ENCODE measurements around the gene SIAH2. TPM values are rescaled to one million over a fixed set of nuclear protein-coding genes. Genes with fewer than 3 reads are reported as not detected.

SIAH2 gene
- total RNA-seq, 3 donors from 2014 or later, result 37.4 to 40.3 (median 39.1) TPM

- DNase-seq (ENCODE audit: low spot score in 2 of 2), result no peak
- Histone ChIP-seq H3K4me1 (peaks cover 2 to 5% of the 10 kb centered on the region in 2 donors), H3K36me3 (no peaks in the 10 kb centered on the region), H3K9me3 (no peaks in the 10 kb centered on the region), H3K4me3 (no peak overlapping the region), H3K27ac (peak overlapping the region; percentile 9 to 50), H3K27me3 (no peaks in the 10 kb centered on the region)
- TF ChIP-seq POLR2AphosphoS5 (IDR thresholded peaks at IDR 0.05) (no peak), POLR2A (IDR thresholded peaks at IDR 0.05) (no peak), CTCF (IDR thresholded peaks at IDR 0.05) (no peak)
- intact Hi-C loops (cut with DNase I; ENCODE audit: low total_unique reads), result no loop called here
Measured at GRCh38 chr3:150737874-150738679, 24.9 kb downstream of the SIAH2 start.

GRCh38 chr3:150736903-150737832, 25.8 kb downstream of the SIAH2 start:
- H3K36me3 ChIP-seq, result no peaks in the 10 kb centered on the region
- no peaks in the 10 kb centered on the region for H3K9me3 ChIP-seq
- H3K27me3 ChIP-seq, result no peaks in the 10 kb centered on the region
- H3K27ac ChIP-seq, result no peak overlapping the region
- DNase-seq (ENCODE audit: low spot score in 2 of 2), result no peak
- intact Hi-C loops (cut with DNase I; ENCODE audit: low total_unique reads), result no loop called here
- H3K4me3 ChIP-seq, result no peak overlapping the region
- peaks cover 2 to 5% of the 10 kb centered on the region in 2 donors for H3K4me1 ChIP-seq
- TF ChIP-seq POLR2A (IDR thresholded peaks at IDR 0.05), result no peak

- DNase-seq (ENCODE audit: low spot score in 2 of 2), result no peak
- Histone ChIP-seq H3K9me3 (no peaks in the 10 kb centered on the region), H3K4me3 (no peak overlapping the region), H3K36me3 (no peaks in the 10 kb centered on the region), H3K4me1 (peaks cover 2 to 5% of the 10 kb centered on the region in 2 donors), H3K27me3 (no peaks in the 10 kb centered on the region), H3K27ac (no peak overlapping the region)
- TF ChIP-seq CTCF (IDR thresholded peaks at IDR 0.05) (no peak), POLR2A (IDR thresholded peaks at IDR 0.05) (no peak), POLR2AphosphoS5 (IDR thresholded peaks at IDR 0.05) (no peak)
- intact Hi-C loops (cut with DNase I; ENCODE audit: low total_unique reads), result no loop called here
Measured at GRCh38 chr3:150736316-150736719, 26.7 kb downstream of the SIAH2 start.

- no peak for TF ChIP-seq CTCF (IDR thresholded peaks at IDR 0.05)
- TF ChIP-seq POLR2A (IDR thresholded peaks at IDR 0.05), result no peak
- TF ChIP-seq POLR2AphosphoS5 (IDR thresholded peaks at IDR 0.05), result no peak
- Histone ChIP-seq H3K27ac (no peak overlapping the region), H3K27me3 (no peaks in the 10 kb centered on the region), H3K4me3 (no peak overlapping the region), H3K4me1 (peaks cover 2 to 5% of the 10 kb centered on the region in 2 donors), H3K36me3 (no peaks in the 10 kb centered on the region), H3K9me3 (no peaks in the 10 kb centered on the region)
- intact Hi-C loops (cut with DNase I; ENCODE audit: low total_unique reads), result no loop called here
- no peak for DNase-seq (ENCODE audit: low spot score in 2 of 2)
Measured at GRCh38 chr3:150734795-150735119, 28.2 kb downstream of the SIAH2 start.

GRCh38 chr3:150733936-150734794, 28.8 kb downstream of the SIAH2 start:
- no peak for DNase-seq (ENCODE audit: low spot score in 2 of 2)
- peaks cover 2 to 5% of the 10 kb centered on the region in 2 donors for H3K4me1 ChIP-seq
- no peaks in the 10 kb centered on the region for H3K27me3 ChIP-seq
- H3K9me3 ChIP-seq, result no peaks in the 10 kb centered on the region
- no peak overlapping the region for H3K4me3 ChIP-seq
- no peaks in the 10 kb centered on the region for H3K36me3 ChIP-seq
- TF ChIP-seq POLR2AphosphoS5 (IDR thresholded peaks at IDR 0.05) (no peak), POLR2A (IDR thresholded peaks at IDR 0.05) (no peak), CTCF (IDR thresholded peaks at IDR 0.05) (no peak)
- H3K27ac ChIP-seq, result no peak overlapping the region
- intact Hi-C loops (cut with DNase I; ENCODE audit: low total_unique reads), result no loop called here

Data from breast epithelium (tissue), 4 donors.